Osteocyte (in vitro differentiated cells): Measurements from ENCODE around the gene CHCHD10. TPM values are rescaled to one million over a fixed set of nuclear protein-coding genes. Genes with fewer than 3 reads are reported as not detected.
A peak's percentile ranks its signal among the peaks of the same experiment; 100 is the strongest.

ENCODE experiments used
- DNase-seq: peaks from one replicate; pipeline ENCODE4 v3.0.0; 2021; ENCODE audit warnings: mixed read lengths; ENCODE audit not compliant: unreplicated experiment; ENCODE audit errors: extremely low spot score
- H3K27ac Mint-ChIP-seq: one replicate; pipeline ENCODE4 v1.8.0; 2021; ENCODE audit warnings: mild to moderate bottlenecking, mixed read lengths; ENCODE audit not compliant: unreplicated experiment
- H3K27me3 Mint-ChIP-seq: one replicate; pipeline ENCODE4 v1.8.0; 2021; ENCODE audit warnings: mixed read lengths; ENCODE audit not compliant: unreplicated experiment
- H3K36me3 Mint-ChIP-seq: one replicate; pipeline ENCODE4 v1.8.0; 2021; ENCODE audit warnings: mixed read lengths; ENCODE audit not compliant: unreplicated experiment
- H3K4me1 Mint-ChIP-seq: one replicate; pipeline ENCODE4 v1.8.0; 2021; ENCODE audit warnings: mixed read lengths; ENCODE audit not compliant: unreplicated experiment
- H3K4me3 Mint-ChIP-seq: one replicate; pipeline ENCODE4 v1.8.0; 2021; ENCODE audit warnings: mild to moderate bottlenecking, moderate library complexity, mixed read lengths; ENCODE audit not compliant: unreplicated experiment
- H3K9me3 Mint-ChIP-seq: one replicate; pipeline ENCODE4 v1.8.0; 2021; ENCODE audit warnings: mixed read lengths; ENCODE audit not compliant: unreplicated experiment
- total RNA-seq: library from RNA; stranded (reverse); gene quantifications from 2 replicates; pipeline ENCODE4 v1.2.1, GENCODE V29; 2021
- TF ChIP-seq, protein P1 (sequence below): fragments of 200-600 bp; sonication (generic); IDR thresholded peaks from 2 replicates; pipeline ENCODE4 v1.5.0; 2021; ENCODE audit warnings: antibody characterized with exemption, mild to moderate bottlenecking, moderate library complexity

The CHCHD10 gene
- total RNA-seq, 1 donor from 2014 or later: 34.0 TPM

DNA sequence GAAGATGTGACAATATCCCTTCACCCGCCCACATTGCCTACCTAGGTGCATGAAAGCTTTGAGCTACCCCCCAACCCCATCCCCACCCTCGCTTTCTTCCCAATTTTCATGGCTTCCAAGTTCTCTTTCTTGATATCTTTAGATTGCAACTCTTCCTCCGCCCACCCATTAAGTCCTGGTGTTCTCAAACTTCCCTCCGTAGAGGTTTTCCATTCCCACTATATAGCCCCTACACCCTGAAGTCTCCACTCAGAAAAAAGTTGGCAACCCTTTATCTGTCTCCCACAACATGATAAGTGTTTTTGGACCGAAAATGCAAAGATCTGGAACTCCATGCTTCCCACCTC is 17.4 kb downstream of the CHCHD10 start:
- Mint-ChIP-seq H3K27ac (peak overlapping the region; percentile 89), H3K4me3 (peak overlapping the region; percentile 88), H3K27me3 (no peaks in the 10 kb centered on the region), H3K36me3 (no peaks in the 10 kb centered on the region), H3K9me3 (no peaks in the 10 kb centered on the region), H3K4me1 (peaks cover 18% of the 10 kb centered on the region)
- no peak for DNase-seq
- TF ChIP-seq, protein P1, sequence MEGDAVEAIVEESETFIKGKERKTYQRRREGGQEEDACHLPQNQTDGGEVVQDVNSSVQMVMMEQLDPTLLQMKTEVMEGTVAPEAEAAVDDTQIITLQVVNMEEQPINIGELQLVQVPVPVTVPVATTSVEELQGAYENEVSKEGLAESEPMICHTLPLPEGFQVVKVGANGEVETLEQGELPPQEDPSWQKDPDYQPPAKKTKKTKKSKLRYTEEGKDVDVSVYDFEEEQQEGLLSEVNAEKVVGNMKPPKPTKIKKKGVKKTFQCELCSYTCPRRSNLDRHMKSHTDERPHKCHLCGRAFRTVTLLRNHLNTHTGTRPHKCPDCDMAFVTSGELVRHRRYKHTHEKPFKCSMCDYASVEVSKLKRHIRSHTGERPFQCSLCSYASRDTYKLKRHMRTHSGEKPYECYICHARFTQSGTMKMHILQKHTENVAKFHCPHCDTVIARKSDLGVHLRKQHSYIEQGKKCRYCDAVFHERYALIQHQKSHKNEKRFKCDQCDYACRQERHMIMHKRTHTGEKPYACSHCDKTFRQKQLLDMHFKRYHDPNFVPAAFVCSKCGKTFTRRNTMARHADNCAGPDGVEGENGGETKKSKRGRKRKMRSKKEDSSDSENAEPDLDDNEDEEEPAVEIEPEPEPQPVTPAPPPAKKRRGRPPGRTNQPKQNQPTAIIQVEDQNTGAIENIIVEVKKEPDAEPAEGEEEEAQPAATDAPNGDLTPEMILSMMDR: no peak

DNA sequence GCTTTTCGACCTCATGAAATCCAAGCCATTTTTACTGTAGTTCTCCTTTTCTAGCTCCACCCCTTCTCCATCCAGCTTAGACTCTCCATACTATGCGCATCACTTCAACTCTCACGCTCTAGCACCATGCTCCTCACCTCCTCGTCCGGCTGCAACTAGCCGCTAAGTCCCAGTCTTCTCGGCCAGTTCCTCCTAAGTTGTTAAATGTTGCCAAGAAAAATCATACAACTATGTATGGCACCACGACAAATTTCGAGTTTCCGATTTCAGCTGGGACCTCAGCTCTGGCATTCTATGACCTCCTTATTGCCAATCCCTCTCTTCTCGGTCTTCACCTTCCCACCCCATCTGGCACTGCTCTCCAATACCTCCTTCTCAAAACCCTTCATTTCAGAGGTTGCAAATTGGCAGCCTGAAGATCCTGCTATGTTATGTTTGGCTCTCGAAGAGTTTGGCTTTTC is 17.9 kb downstream of the CHCHD10 start:
- DNase-seq: no peak
- TF ChIP-seq, protein P1: no peak
- Mint-ChIP-seq H3K27ac (peak overlapping the region; percentile 89), H3K36me3 (peaks cover 4% of the 10 kb centered on the region), H3K4me3 (peak overlapping the region; percentile 88), H3K4me1 (peaks cover 18% of the 10 kb centered on the region), H3K27me3 (no peaks in the 10 kb centered on the region), H3K9me3 (no peaks in the 10 kb centered on the region)

DNA sequence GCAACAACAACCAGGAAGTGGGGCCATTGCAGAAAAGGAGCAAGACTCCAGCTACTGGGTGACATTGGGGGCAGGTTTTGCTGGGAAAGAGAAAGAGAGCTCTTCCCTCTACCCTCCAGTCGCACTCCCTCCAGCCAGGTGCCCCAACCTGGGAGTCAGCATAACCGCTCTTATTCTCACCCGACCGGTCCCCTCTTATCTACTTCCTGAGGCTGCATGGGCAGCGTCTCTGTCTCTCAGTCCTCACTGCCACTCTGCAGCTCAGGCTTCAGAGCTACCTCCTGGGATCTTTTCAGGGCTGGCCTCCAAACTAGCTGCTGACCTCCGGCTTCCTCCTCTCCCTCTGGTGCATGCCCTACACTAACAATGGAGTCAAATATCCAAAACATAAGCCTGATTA is 22.0 kb downstream of the CHCHD10 start:
- H3K9me3 Mint-ChIP-seq: no peaks in the 10 kb centered on the region
- H3K36me3 Mint-ChIP-seq: peaks cover 20% of the 10 kb centered on the region
- peaks cover 15% of the 10 kb centered on the region for H3K4me1 Mint-ChIP-seq
- no peak overlapping the region for H3K4me3 Mint-ChIP-seq
- H3K27ac Mint-ChIP-seq: no peak overlapping the region
- DNase-seq: no peak
- no peaks in the 10 kb centered on the region for H3K27me3 Mint-ChIP-seq
- TF ChIP-seq, protein P1: no peak

DNA sequence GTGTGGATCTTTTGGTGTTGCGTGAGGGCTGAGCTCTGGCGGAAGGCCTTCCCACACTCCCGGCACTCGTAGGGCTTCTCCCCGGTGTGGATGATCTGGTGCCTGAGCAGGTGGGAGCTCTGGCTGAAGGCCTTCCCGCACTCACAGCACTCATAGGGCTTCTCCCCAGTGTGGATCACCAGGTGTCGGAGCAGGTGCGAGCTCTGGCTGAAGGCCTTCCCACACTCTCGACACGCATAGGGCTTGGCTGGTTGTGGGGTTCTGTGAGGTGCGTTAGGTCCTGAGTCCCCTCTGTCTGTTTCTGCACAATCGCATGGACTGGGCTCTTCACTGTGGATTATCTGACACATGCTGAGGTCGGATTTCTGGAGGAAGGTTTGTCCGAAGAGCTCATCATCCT is 23.3 kb downstream of the CHCHD10 start:
- no peaks in the 10 kb centered on the region for H3K27me3 Mint-ChIP-seq
- H3K9me3 Mint-ChIP-seq: no peaks in the 10 kb centered on the region
- DNase-seq: no peak
- peaks cover 3% of the 10 kb centered on the region for H3K4me1 Mint-ChIP-seq
- TF ChIP-seq, protein P1: no peak
- peaks cover 20% of the 10 kb centered on the region for H3K36me3 Mint-ChIP-seq
- H3K4me3 Mint-ChIP-seq: no peak overlapping the region
- no peak overlapping the region for H3K27ac Mint-ChIP-seq

DNA sequence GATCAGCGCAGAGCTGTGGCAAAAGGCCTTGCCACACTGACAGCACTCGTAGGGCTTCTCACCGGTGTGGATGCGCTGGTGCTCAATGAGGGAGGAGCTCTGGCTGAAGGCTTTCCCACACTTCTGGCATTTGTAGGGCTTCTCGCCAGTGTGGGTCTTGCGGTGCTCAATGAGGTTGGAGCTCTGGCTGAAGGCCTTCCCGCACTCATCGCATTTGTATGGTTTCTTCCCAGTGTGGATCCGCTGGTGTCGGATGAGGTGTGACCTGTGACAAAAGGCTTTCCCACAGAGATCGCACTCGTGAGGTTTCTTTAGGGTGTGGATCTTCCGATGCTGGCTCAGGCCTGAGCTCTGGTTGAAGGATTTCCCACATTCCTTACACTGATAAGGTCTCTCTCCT is 23.8 kb downstream of the CHCHD10 start:
- DNase-seq: no peak
- TF ChIP-seq, protein P1: no peak
- no peaks in the 10 kb centered on the region for H3K9me3 Mint-ChIP-seq
- H3K4me3 Mint-ChIP-seq: no peak overlapping the region
- H3K36me3 Mint-ChIP-seq: peaks cover 20% of the 10 kb centered on the region
- no peaks in the 10 kb centered on the region for H3K27me3 Mint-ChIP-seq
- H3K4me1 Mint-ChIP-seq: peaks cover 3% of the 10 kb centered on the region
- no peak overlapping the region for H3K27ac Mint-ChIP-seq
